ENCODE results near the gene SRSF3.

DNA sequence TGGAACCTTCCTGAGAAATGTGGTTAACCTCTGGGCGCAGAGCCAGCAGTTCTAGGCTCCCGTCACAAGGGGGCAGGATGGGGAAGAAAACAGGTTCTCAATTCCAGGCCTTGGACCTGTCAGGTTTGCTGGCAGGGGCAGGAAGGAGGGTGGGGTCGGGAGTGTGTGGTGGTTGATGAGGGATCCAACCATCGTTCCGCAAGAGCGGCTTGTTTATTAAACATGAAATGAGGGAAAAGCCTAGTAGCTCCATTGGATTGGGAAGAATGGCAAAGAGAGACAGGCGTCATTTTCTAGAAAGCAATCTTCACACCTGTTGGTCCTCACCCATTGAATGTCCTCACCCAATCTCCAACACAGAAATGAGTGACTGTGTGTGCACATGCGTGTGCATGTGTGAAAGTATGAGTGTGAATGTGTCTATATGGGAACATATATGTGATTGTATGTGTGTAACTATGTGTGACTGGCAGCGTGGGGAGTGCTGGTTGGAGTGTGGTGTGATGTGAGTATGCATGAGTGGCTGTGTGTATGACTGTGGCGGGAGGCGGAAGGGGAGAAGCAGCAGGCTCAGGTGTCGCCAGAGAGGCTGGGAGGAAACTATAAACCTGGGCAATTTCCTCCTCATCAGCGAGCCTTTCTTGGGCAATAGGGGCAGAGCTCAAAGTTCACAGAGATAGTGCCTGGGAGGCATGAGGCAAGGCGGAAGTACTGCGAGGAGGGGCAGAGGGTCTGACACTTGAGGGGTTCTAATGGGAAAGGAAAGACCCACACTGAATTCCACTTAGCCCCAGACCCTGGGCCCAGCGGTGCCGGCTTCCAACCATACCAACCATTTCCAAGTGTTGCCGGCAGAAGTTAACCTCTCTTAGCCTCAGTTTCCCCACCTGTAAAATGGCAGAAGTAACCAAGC lies 29.6 kb downstream of the SRSF3 start:
- TF ChIP-seq, protein P1, sequence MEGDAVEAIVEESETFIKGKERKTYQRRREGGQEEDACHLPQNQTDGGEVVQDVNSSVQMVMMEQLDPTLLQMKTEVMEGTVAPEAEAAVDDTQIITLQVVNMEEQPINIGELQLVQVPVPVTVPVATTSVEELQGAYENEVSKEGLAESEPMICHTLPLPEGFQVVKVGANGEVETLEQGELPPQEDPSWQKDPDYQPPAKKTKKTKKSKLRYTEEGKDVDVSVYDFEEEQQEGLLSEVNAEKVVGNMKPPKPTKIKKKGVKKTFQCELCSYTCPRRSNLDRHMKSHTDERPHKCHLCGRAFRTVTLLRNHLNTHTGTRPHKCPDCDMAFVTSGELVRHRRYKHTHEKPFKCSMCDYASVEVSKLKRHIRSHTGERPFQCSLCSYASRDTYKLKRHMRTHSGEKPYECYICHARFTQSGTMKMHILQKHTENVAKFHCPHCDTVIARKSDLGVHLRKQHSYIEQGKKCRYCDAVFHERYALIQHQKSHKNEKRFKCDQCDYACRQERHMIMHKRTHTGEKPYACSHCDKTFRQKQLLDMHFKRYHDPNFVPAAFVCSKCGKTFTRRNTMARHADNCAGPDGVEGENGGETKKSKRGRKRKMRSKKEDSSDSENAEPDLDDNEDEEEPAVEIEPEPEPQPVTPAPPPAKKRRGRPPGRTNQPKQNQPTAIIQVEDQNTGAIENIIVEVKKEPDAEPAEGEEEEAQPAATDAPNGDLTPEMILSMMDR (IDR thresholded peaks at IDR 0.05): peak; percentile 84 to 96 (median 90)
- TF ChIP-seq POLR2A (IDR thresholded peaks at IDR 0.05) (peak in 1 of 2 donors; percentile 29), POLR2AphosphoS5 (IDR thresholded peaks at IDR 0.05) (peak; percentile 50 to 79 (median 74))

All from sigmoid colon (tissue), 4 donors.